IMR-90 (cell line): ENCODE measurements around the gene SLC8A1. TPM values are rescaled to one million over a fixed set of nuclear protein-coding genes. Genes with fewer than 3 reads are reported as not detected.

ENCODE experiments used
- ATAC-seq: fragments of 200-7000 bp; cut with Tn5 transposase; 2 replicates; pipeline ENCODE4 v1.9.1; 2020; ENCODE audit warnings: low read depth, mild to moderate bottlenecking, moderate library complexity
- BruUV-seq: library from RNA; stranded (reverse); fragments of 400-500 nt; replicated peaks from 2 replicates; lab custom pipeline; 2021; lab: Mats Ljungman, UMichigan
- CTCF ChIA-PET: fragments of 300-600 bp; formaldehyde crosslinking; extraction: SDS; loops from one replicate; lab custom pipeline; 2021; ENCODE audit warnings: antibody characterized with exemption; lab: Yijun Ruan, JAX
- POLR2A ChIA-PET: fragments of 300-600 bp; sonication (Branson Sonifier 250); formaldehyde crosslinking; loops from one replicate; lab custom pipeline; 2022; ENCODE audit warnings: antibody characterized with exemption; ENCODE audit not compliant: unreplicated experiment; lab: Charles Lee
- DNase-seq: peaks from one replicate; pipeline ENCODE4 v3.0.0; 2013
- H2AFZ ChIP-seq: replicated peaks from 2 replicates; pipeline ENCODE3; 2013; ENCODE audit warnings: low read length, mild to moderate bottlenecking; ENCODE audit not compliant: poor library complexity
- H2AK5ac ChIP-seq: 2 replicates; pipeline ENCODE4 v1.6.1; 2013; ENCODE audit warnings: low read depth, low read length, inconsistent platforms
- H2AK9ac ChIP-seq: replicated peaks from 2 replicates; pipeline ENCODE3; 2013; ENCODE audit warnings: mild to moderate bottlenecking, low read depth, low read length, moderate library complexity; ENCODE audit not compliant: poor library complexity
- H2BK120ac ChIP-seq: 2 replicates; pipeline ENCODE4 v1.6.1; 2013; ENCODE audit warnings: low read depth, low read length, inconsistent platforms
- H2BK15ac ChIP-seq: 3 replicates; pipeline ENCODE4 v1.6.1; 2013; ENCODE audit warnings: low read depth, low read length, inconsistent platforms
- H2BK20ac ChIP-seq: 2 replicates; pipeline ENCODE4 v1.6.1; 2013; ENCODE audit warnings: low read depth, mild to moderate bottlenecking, inconsistent platforms, low read length, moderate library complexity
- H2BK5ac ChIP-seq: 2 replicates; pipeline ENCODE4 v1.6.1; 2013; ENCODE audit warnings: mild to moderate bottlenecking, low read depth, low read length, inconsistent platforms; ENCODE audit not compliant: poor library complexity, severe bottlenecking
- H3K14ac ChIP-seq: replicated peaks from 2 replicates; pipeline ENCODE4 v1.6.1; 2013; ENCODE audit warnings: low read depth, low read length, inconsistent platforms
- H3K18ac ChIP-seq: 2 replicates; pipeline ENCODE4 v1.6.1; 2013; ENCODE audit warnings: low read depth, low read length, control low read depth
- H3K23ac ChIP-seq: 2 replicates; pipeline ENCODE4 v1.6.1; 2013; ENCODE audit warnings: low read depth, low read length, inconsistent platforms
- H3K27ac ChIP-seq: 2 replicates; pipeline ENCODE4 v1.5.1; 2013; ENCODE audit warnings: mild to moderate bottlenecking, control low read depth, low read length; ENCODE audit not compliant: insufficient read depth
- H3K27me3 ChIP-seq: 2 replicates; pipeline ENCODE4 v1.6.1; 2013; ENCODE audit warnings: low read length; ENCODE audit not compliant: control insufficient read depth, insufficient read depth
- H3K36me3 ChIP-seq: 2 replicates; pipeline ENCODE4 v1.6.1; 2013; ENCODE audit warnings: low read length, mixed read lengths; ENCODE audit not compliant: control insufficient read depth, insufficient read depth
- H3K4ac ChIP-seq: 2 replicates; pipeline ENCODE4 v1.6.1; 2013; ENCODE audit warnings: low read depth, low read length, inconsistent platforms
- H3K4me1 ChIP-seq: 2 replicates; pipeline ENCODE4 v1.6.1; 2013; ENCODE audit warnings: low read length, mixed read lengths; ENCODE audit not compliant: control insufficient read depth, insufficient read depth
- H3K4me2 ChIP-seq: 2 replicates; pipeline ENCODE4 v1.6.1; 2013; ENCODE audit warnings: low read depth, mild to moderate bottlenecking, control low read depth, low read length, moderate library complexity
- H3K4me3 ChIP-seq: 2 replicates; pipeline ENCODE4 v1.5.1; 2013; ENCODE audit warnings: low read depth, mild to moderate bottlenecking, control low read depth, low read length, moderate library complexity; ENCODE audit not compliant: insufficient read depth
- H3K56ac ChIP-seq: 2 replicates; pipeline ENCODE4 v1.6.1; 2013; ENCODE audit warnings: low read length, inconsistent platforms; ENCODE audit not compliant: insufficient read depth; ENCODE audit errors: extremely low read depth
- H3K79me1 ChIP-seq, 2 experiments: 2 replicates each; pipeline ENCODE4 v1.6.1; 2013; ENCODE audit warnings: low read length in 2 of 2, inconsistent platforms in 1 of 2, low read depth in 1 of 2
- H3K9ac ChIP-seq: 2 replicates; pipeline ENCODE4 v1.6.1; 2013; ENCODE audit warnings: low read depth, low read length, control low read depth
- H3K9me1 ChIP-seq: 2 replicates; pipeline ENCODE4 v1.6.1; 2013; ENCODE audit warnings: low read length, inconsistent platforms; ENCODE audit not compliant: insufficient read depth
- H3K9me3 ChIP-seq: 2 replicates; pipeline ENCODE4 v1.6.1; 2013; ENCODE audit warnings: low read length; ENCODE audit not compliant: control insufficient read depth, insufficient read depth
- H4K20me1 ChIP-seq: 2 replicates; pipeline ENCODE4 v1.6.1; 2013; ENCODE audit warnings: low read length, inconsistent platforms; ENCODE audit not compliant: insufficient read depth
- H4K5ac ChIP-seq: 2 replicates; pipeline ENCODE4 v1.6.1; 2013; ENCODE audit warnings: mild to moderate bottlenecking, low read depth, low read length, control low read depth
- H4K8ac ChIP-seq, 2 experiments: 2 replicates each; pipeline ENCODE4 v1.6.1; 2013; ENCODE audit warnings: low read depth in 2 of 2, low read length in 2 of 2, control low read depth in 1 of 2, inconsistent platforms in 1 of 2
- H4K91ac ChIP-seq: 2 replicates; pipeline ENCODE4 v1.6.1; 2013; ENCODE audit warnings: low read depth, low read length, inconsistent platforms; ENCODE audit not compliant: insufficient read depth
- BHLHE40 ChIP-seq: fragments of 150-350 bp; IDR thresholded peaks from 2 replicates; pipeline ENCODE4 v1.6.1; 2016; ENCODE audit warnings: mild to moderate bottlenecking, low read depth, low read length
- CEBPB ChIP-seq: IDR thresholded peaks from 2 replicates; pipeline ENCODE4 v1.6.1; 2012; ENCODE audit warnings: low read depth, low read length, improper control_type of control experiment
- CHD1 ChIP-seq: IDR thresholded peaks from 2 replicates; pipeline ENCODE4 v1.6.1; 2012; ENCODE audit warnings: low read depth, low read length, improper control_type of control experiment
- FOS ChIP-seq: fragments of 150-350 bp; IDR thresholded peaks from 2 replicates; pipeline ENCODE4 v1.6.1; 2016; ENCODE audit warnings: low read depth, low read length
- MAFK ChIP-seq: IDR thresholded peaks from 2 replicates; pipeline ENCODE4 v1.6.1; 2012; ENCODE audit warnings: low read depth, low read length, improper control_type of control experiment
- MAZ ChIP-seq: IDR thresholded peaks from 2 replicates; pipeline ENCODE4 v1.6.1; 2012; ENCODE audit warnings: low read depth, mild to moderate bottlenecking, low read length, improper control_type of control experiment, moderate library complexity, borderline replicate concordance
- MXI1 ChIP-seq: IDR thresholded peaks from 2 replicates; pipeline ENCODE4 v1.6.1; 2012; ENCODE audit warnings: low read depth, mild to moderate bottlenecking, low read length, moderate library complexity, borderline replicate concordance
- NFE2L2 ChIP-seq: fragments of 150-350 bp; IDR thresholded peaks from 2 replicates; pipeline ENCODE4 v1.6.1; 2016; ENCODE audit warnings: low read depth, mild to moderate bottlenecking, low read length
- POLR2A ChIP-seq: IDR thresholded peaks from 2 replicates; pipeline ENCODE4 v1.6.1; 2012; ENCODE audit warnings: mild to moderate bottlenecking, low read depth, low read length
- RAD21 ChIP-seq: IDR thresholded peaks from 2 replicates; pipeline ENCODE4 v1.6.1; 2012; ENCODE audit warnings: low read length, improper control_type of control experiment
- RCOR1 ChIP-seq: IDR thresholded peaks from 2 replicates; pipeline ENCODE4 v1.6.1; 2012; ENCODE audit warnings: mild to moderate bottlenecking, low read length, improper control_type of control experiment; ENCODE audit not compliant: insufficient replicate concordance
- RFX5 ChIP-seq: IDR thresholded peaks from 2 replicates; pipeline ENCODE4 v1.8.0; 2012; ENCODE audit warnings: low read depth, mild to moderate bottlenecking, low read length, moderate library complexity
- SMC3 ChIP-seq: fragments of 150-350 bp; IDR thresholded peaks from 2 replicates; pipeline ENCODE4 v1.6.1; 2016; ENCODE audit warnings: low read depth, mild to moderate bottlenecking, antibody characterized with exemption, low read length, moderate library complexity
- WGBS, 2 experiments: methylation state at CpG; one replicate each; pipeline versions ENCODE4 v1.1.5 to v1.1.7; 2013; ENCODE audit warnings: missing lambda C conversion rate in 2 of 2; ENCODE audit not compliant: insufficient read length in 1 of 2; ENCODE audit errors: extremely low coverage in 2 of 2; 5-methylcytosine and 5-hydroxymethylcytosine counted together
- dilution Hi-C: fragments of 300-500 bp; cut with HindIII; formaldehyde crosslinking; loops from one replicate; pipeline ENCODE4 v1.14.3; 2018; ENCODE audit warnings: low sequenced_read_pairs; ENCODE audit not compliant: unreplicated experiment
- in situ Hi-C: fragments of 300-500 bp; cut with MboI; formaldehyde crosslinking; loops from 3 replicates; pipeline ENCODE4 v1.14.3; 2019; ENCODE audit warnings: low sequenced_read_pairs, inconsistent platforms, mixed read lengths
- intact Hi-C: fragments of 100-400 bp; cut with micrococcal nuclease; formaldehyde crosslinking; loops from 2 replicates; pipeline ENCODE4 v1.10.0; 2022
- polyA plus RNA-seq, 3 experiments: library from polyadenylated mRNA; depleted of rRNA; stranded (reverse); fragments of >200 nt; gene quantifications; 2 replicates each; pipeline ENCODE4 v1.2.3, GENCODE V29; 2012; ENCODE audit warnings: low replicate concordance in 1 of 3
- total RNA-seq: library from RNA; depleted of rRNA; stranded (reverse); fragments of >200 nt; gene quantifications from 2 replicates; pipeline ENCODE4 v1.2.3, GENCODE V29; 2012
- TF ChIP-seq, protein P1 (sequence below): fragments of 150-350 bp; IDR thresholded peaks from 2 replicates; pipeline ENCODE4 v1.6.1; 2016; ENCODE audit warnings: low read depth, mild to moderate bottlenecking, low read length, moderate library complexity, borderline replicate concordance
- TF ChIP-seq, protein P2 (sequence below): fragments of 150-350 bp; IDR thresholded peaks from 2 replicates; pipeline ENCODE4 v1.6.1; 2017; ENCODE audit warnings: mild to moderate bottlenecking, antibody characterized with exemption, low read length, low read depth
- TF ChIP-seq, protein P3 (sequence below): conservative IDR thresholded peaks from 2 replicates; pipeline ENCODE4 v1.5.1; 2012; ENCODE audit warnings: mild to moderate bottlenecking, low read depth, low read length, improper control_type of control experiment

The SLC8A1 gene
- total and polyA plus RNA-seq, 2 of the 4 experiments (the other 2 are of a cell fraction) = 7.7 to 57.0 TPM

DNA sequence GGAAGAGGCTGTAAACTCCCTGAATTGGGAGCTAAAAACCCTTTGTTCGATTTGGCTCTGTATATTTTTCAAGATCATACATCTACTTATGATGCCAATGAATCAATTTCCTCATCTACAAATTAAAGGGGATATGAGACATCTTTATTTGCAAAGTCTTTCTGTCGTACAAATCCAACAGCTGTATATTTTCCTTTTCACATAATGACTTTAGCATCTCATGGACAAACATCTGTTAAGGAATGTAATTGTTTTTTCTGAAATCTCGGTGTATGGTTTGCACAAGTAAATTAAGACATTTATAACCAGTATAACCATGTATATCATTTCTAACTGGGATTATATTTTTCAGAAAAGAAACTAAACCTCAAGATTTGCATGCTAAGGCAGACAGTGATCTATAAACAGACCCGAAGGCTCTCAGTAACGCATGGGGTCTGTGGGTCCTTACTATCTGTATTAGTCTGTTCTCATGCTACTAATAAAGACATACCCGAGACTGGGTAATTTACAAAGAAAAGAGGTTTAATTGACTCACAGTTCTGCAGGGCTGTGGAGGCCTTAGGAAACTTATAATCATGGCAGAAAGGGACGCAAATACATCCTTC, 130.8 kb downstream of the SLC8A1 start:
- no peak overlapping the region for H3K23ac ChIP-seq
- H3K56ac ChIP-seq = no peak overlapping the region
- no peak overlapping the region; the same call in 1 of the 2 replicates for H4K5ac ChIP-seq
- intact Hi-C loops = no loop called here
- in situ Hi-C loops = no loop called here
- H3K9me1 ChIP-seq = peaks cover 9% of the 10 kb centered on the region
- WGBS, 2 experiments = no CpG with 5 or more reads among the region's 7 CpGs
- H2AK9ac ChIP-seq = no peak overlapping the region
- TF ChIP-seq, protein P1, sequence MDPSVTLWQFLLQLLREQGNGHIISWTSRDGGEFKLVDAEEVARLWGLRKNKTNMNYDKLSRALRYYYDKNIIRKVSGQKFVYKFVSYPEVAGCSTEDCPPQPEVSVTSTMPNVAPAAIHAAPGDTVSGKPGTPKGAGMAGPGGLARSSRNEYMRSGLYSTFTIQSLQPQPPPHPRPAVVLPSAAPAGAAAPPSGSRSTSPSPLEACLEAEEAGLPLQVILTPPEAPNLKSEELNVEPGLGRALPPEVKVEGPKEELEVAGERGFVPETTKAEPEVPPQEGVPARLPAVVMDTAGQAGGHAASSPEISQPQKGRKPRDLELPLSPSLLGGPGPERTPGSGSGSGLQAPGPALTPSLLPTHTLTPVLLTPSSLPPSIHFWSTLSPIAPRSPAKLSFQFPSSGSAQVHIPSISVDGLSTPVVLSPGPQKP = no peak
- TF ChIP-seq, protein P2, sequence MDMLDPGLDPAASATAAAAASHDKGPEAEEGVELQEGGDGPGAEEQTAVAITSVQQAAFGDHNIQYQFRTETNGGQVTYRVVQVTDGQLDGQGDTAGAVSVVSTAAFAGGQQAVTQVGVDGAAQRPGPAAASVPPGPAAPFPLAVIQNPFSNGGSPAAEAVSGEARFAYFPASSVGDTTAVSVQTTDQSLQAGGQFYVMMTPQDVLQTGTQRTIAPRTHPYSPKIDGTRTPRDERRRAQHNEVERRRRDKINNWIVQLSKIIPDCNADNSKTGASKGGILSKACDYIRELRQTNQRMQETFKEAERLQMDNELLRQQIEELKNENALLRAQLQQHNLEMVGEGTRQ = no peak
- TF ChIP-seq RAD21 (no peak), BHLHE40 (no peak), MXI1 (no peak), CHD1 (no peak), NFE2L2 (no peak), MAZ (no peak), SMC3 (no peak), POLR2A (no peak), CEBPB (no peak), RCOR1 (no peak), FOS (no peak), RFX5 (no peak), MAFK (no peak)
- TF ChIP-seq, protein P3, sequence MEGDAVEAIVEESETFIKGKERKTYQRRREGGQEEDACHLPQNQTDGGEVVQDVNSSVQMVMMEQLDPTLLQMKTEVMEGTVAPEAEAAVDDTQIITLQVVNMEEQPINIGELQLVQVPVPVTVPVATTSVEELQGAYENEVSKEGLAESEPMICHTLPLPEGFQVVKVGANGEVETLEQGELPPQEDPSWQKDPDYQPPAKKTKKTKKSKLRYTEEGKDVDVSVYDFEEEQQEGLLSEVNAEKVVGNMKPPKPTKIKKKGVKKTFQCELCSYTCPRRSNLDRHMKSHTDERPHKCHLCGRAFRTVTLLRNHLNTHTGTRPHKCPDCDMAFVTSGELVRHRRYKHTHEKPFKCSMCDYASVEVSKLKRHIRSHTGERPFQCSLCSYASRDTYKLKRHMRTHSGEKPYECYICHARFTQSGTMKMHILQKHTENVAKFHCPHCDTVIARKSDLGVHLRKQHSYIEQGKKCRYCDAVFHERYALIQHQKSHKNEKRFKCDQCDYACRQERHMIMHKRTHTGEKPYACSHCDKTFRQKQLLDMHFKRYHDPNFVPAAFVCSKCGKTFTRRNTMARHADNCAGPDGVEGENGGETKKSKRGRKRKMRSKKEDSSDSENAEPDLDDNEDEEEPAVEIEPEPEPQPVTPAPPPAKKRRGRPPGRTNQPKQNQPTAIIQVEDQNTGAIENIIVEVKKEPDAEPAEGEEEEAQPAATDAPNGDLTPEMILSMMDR = no peak
- peak overlapping the region; percentile 81; the same call in 1 of the 2 replicates for H3K27ac ChIP-seq
- no peak overlapping the region for H3K4ac ChIP-seq
- H2BK120ac ChIP-seq = no peak overlapping the region
- ChIA-PET CTCF (no interaction called here), POLR2A (no interaction called here)
- no peak overlapping the region for H3K14ac ChIP-seq
- peaks cover 8% of the 10 kb centered on the region for H3K4me1 ChIP-seq
- no peak overlapping the region; the same call in 1 of the 2 replicates for H2AK5ac ChIP-seq
- H4K91ac ChIP-seq = no peak overlapping the region
- H4K8ac ChIP-seq = no peak overlapping the region
- H3K4me2 ChIP-seq = no peak overlapping the region
- ATAC-seq (no peak), DNase-seq (no peak)
- no peaks in the 10 kb centered on the region for H3K27me3 ChIP-seq
- no peak overlapping the region for H3K4me3 ChIP-seq
- no peak overlapping the region for H3K9ac ChIP-seq
- H2BK20ac ChIP-seq = no peak overlapping the region
- H2BK15ac ChIP-seq = no peak overlapping the region
- H2BK5ac ChIP-seq = no peak overlapping the region
- H2AFZ ChIP-seq = no peak overlapping the region
- no peaks in the 10 kb centered on the region for H3K9me3 ChIP-seq
- H4K20me1 ChIP-seq = no peaks in the 10 kb centered on the region
- no TSS peak for BruUV-seq
- dilution Hi-C loops = no loop called here
- no peaks in the 10 kb centered on the region for H3K36me3 ChIP-seq
- peaks cover 12 to 17% of the 10 kb centered on the region in 2 experiments; a peak in 3 of 4 replicates for H3K79me1 ChIP-seq
- H3K18ac ChIP-seq = peak overlapping the region; percentile 17; the same call in 1 of the 2 replicates
